Left lobe of liver (tissue), 2 donors: Measurements from ENCODE around the gene TP53I13. TPM values are rescaled to one million over a fixed set of nuclear protein-coding genes. Genes with fewer than 3 reads are reported as not detected.

ENCODE experiments used
- ATAC-seq: fragments of 200-7000 bp; cut with Tn5 transposase; one replicate; pipeline ENCODE4 v1.9.1; 2020; ENCODE audit warnings: mild to moderate bottlenecking, moderate library complexity
- DNase-seq: peaks from one replicate; pipeline ENCODE4 v3.0.0-alpha.2; 2020; ENCODE audit warnings: low spot score
- total RNA-seq: library from RNA; stranded (reverse); gene quantifications from one replicate; pipeline ENCODE4 v1.2.1, GENCODE V29; 2021
- donor health status: DM: no; HTN: no; CAD: no; lungs with moderate emphysema.
- donor health status: DM: no; HTN: yes; CAD: no.

TP53I13 gene
- total RNA-seq, 1 donor from 2014 or later: 84.2 TPM

DNA sequence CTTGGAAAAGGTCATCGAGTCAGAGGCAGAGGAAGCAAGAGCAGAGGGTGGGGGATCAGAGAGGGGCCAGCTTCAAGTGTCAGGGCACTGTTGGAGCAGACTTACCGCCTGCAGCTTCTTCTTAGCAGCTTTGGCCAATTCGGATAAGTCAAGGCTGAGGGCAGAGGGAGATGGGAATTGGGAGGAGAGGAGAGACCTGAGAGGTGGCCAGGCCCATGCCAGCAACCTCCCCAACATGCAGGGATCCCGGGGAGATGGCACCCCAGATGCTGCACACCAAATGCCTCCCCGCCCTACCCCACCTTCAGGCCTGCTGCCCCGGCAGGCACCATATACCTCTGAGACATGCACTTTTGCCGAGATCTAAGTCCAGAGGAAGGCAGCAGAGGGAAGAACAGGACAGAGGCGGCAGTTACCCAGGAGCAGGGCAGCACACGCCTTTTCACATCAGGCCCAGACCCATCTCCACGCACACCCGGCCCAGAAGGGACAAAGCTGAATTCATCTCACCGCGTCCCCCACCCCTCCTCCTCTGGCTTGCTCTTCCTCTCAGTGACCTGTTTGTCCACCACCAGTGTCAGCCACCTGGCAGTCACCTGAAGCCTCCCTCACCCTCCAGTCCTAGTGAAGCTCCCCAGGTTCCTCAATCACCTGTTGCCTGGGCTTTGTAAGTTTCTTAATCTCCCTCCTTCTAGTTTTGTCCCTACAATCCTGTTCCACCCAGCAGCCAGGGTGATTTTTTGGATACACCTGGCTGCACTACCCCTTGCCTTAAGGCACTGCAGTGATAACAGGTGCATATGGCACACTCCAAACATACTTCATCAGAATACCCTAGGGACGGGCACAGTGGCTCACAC is 10.4 kb downstream of the TP53I13 start:
- ATAC-seq: no peak
- DNase-seq: no peak

DNA sequence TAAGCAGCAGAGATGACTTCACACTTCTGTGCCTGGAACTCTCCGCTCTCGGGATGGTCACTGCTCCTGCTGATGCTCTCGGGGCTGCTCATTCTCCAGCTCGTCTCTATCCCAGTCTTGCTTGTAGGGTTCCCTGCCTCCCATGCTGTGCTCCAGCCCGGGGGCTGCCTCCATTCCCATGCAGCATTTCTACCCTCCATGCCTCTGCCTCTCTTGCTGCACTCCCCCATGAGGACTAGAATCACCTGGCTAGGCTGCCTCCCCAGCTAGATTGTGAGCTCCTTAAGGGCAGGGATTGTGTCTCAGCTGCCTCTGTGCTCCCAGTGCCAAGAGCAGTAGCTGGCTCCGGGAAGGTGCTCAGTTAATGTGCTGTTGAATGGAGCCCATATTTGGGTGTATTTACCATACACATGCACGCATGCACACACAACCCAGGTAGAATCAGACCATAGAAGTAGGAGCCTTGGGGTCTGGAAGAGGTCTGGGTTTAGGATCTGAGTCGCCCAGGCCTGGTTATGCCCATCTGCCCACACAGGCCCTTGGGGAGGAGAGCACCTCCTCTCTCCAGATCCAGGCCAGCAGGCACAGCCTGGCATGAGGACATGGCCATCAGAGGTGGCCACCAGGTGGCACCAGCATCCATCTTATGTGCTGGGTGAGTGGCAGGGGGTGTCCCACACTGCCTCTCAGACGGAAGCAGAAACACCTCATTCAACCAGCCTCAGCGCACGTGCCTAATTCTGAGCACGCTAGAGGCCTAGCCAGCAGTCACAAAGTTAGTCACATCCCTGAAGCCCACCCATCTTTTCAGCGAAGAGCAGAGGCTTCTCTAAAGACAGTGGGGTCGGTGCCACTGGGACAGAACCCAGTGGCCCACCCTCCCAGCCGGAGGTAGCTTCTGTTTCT is 11.6 kb downstream of the TP53I13 start:
- ATAC-seq: peak; percentile 89

DNA sequence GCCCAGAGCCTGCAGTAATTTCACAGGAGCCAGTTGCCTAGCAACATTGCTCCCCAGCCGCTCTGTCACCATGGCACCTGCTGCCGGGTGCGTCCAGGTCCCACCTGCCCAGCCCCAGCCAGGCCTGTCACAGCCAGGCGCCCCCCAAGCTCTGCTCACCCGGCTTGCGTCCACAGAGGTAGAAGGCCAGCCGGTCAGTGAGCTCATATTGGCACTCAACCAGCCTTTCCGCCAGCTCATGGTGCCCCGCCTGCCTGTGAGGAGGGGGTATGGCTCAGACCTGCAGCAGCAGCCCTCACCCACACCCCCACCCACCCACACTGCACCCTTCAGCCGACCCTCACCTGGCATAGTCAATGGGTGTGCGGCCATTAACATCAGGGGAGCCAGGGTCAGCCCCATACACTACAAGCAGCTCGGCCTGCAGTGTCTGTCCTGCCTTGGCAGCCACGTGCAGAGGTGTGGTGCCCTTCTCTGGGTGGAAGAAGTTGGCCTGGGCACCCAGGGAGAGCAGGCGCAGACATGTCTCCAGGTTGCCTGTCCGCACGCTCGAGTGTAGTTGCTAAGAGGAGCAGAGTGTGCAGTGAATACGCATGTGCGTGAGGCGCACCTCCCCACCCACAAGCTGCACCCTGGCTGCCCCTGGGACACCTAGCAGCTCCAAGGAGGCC is 13.2 kb downstream of the TP53I13 start:
- DNase-seq: no peak
- no peak for ATAC-seq

More for the DNA sequence above, 11.6 kb downstream of the TP53I13 start:
- DNase-seq: peak; percentile 84

DNA sequence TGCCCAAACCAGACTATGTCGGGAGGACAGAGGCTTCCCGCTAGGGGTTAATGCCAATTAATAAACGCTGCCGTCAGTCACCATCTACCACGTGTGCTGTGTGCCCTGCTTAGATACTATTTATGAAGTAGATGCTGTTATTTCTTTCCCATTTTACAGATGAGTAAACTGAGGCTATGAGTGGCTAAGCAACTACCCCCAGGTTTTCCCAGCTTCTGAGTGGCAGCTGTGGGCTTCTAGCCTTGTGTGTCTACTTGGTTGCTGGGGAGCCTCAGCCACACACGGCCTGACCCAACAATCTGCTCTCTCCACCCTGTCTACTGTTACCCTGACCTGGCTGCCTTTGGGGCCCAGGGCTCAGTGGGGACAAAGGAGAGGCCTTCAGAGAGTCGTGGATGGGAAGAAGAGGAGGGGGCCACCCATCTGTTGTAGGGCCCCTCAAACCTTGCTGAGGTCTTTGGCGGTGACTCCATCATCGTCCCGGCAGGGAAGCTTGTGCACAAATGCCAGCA is 13.8 kb downstream of the TP53I13 start:
- no peak for DNase-seq
- ATAC-seq: no peak

GRCh38 chr17:29582772-29583171 is 14.3 kb downstream of the TP53I13 start:
- ATAC-seq: no peak
- no peak for DNase-seq

DNA sequence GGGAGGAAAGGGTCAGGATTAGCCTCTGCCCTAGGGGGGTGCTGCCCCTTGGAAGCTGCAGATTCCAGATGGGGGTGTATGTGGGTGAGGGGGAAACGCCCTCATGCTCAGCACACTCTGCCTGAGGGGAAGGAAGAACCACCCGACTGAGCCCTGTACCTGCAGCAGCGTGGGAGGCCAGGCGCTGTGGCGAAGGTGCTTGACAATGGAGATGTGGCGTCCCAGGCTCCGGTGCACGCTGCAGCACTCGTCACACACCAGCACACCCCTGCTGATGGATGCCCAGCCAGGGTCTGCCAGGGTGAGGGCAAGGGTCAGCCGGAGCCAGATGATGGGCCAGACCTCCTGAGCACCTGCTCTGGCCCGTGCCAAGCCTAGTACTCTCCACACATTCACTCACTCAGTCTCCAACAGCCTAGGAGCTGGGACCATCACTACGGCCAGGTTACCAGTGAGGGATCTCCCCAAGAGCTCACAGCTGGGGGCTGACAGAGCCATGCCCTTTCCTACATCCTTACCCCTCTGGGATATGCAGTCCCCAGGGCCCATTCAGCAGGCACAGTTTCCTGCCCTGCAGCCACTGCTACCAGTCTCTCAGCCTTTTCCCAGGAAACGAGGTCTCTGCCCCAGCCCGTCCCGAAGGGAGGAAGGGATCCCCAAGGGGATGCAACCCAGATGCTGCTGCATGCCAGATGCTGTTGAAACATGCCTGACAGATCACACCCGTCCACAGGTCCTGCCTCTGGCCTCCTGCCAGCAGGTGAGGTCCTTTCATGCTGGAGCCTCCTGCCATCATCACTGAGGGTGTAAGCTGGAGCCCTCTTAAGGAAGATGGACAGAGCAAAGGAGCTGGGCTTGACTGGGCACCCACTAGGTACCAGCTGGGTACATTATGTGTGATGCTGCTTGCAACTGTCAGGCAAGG is 15.1 kb downstream of the TP53I13 start:
- DNase-seq (no peak), ATAC-seq (no peak)

- DNase-seq (no peak), ATAC-seq (no peak)
Observed at GRCh38 chr17:29584452-29585079, 16.1 kb downstream of the TP53I13 start.

DNA sequence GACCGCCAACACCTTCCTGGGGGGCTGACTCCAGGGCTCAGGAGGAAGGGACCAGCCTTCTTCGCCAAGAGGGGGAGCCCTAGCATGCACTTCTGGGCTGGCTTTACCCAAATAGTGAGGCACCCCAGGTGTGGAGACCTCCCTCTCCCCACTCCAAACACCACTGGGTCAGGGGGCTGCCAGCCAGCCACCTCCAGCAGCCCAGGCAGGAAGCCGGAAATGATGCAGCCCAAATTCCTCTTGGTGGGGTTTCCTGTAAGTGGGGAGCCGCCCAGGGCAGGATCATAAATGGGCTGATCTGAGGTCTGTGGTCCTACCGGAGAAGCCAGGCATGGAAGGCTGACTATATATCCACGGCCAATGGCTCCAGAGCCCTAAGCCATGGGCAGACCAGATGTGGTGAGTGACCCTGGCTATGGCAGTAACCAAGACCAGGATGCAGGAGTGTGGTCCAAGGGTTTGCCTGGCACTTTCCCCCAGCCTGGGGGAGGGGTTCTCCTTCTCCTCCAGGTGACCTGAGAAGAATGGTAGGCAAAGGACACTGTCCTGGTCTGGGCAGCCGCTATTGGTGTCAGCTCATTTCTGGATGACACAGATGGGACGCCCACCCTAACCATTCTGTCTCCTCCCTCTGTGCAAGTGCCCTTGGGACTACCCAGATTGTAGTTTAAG is 16.7 kb downstream of the TP53I13 start:
- no peak for ATAC-seq
- DNase-seq: peak; percentile 45

DNA sequence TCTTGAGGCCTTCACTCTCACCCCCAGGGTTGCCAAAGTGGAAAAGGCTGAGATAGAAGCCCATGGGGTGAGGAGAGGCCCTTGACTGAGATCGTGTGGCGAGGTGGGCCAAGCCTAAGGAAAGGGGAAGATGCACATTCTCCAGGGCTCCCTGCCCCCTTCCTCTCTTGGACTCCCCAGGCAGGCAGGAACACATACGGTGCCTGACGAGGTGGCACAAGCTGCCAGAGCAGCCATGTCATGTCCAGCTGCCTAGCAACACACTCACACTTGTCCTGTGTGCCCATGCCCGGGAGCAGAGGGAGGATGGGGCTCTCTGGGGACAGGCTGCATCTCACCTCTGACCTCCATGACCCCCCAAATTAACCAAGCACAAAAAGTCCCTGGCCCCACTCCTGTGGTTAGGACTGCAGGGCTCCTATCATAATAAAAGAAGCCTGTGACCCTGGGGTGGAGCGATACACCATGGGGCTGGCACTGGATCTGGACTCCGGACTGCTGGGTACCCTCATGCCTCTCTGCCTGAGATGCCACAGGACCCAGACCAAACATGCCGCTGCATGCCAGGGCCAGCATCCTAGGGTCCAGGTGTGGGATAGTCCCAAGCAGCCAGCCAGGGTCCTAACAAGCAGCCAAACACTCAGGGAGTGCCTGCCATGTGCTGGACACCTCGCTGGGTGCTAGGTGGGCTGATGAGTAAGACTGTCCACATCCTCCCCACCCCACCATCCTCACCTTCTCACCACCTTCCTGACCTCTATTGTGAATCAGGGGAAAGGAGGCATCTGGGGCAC is 18.4 kb downstream of the TP53I13 start:
- ATAC-seq: no peak
- no peak for DNase-seq

DNA sequence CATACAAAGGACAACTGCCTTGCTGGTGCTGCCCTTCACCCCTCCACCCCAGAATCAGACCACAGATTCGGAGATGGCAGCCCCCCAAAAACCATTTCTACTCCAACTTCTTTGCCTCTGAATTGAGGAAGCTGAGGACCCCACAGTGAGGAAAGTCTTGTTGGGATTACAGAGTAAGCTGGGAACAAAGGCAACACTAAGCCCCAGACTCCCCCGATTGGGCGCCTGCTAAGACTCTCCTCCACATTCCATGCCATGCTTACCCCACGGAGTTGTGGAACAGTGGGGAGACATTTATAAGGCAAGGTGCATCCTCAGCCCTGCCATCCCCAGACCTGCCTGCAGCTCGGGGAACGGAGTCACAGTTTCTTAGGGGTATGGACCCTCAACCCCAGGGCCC is 19.1 kb downstream of the TP53I13 start:
- ATAC-seq (no peak), DNase-seq (no peak)

- DNase-seq (no peak), ATAC-seq (no peak)
Observed at GRCh38 chr17:29588017-29588561, 19.6 kb downstream of the TP53I13 start.

DNA sequence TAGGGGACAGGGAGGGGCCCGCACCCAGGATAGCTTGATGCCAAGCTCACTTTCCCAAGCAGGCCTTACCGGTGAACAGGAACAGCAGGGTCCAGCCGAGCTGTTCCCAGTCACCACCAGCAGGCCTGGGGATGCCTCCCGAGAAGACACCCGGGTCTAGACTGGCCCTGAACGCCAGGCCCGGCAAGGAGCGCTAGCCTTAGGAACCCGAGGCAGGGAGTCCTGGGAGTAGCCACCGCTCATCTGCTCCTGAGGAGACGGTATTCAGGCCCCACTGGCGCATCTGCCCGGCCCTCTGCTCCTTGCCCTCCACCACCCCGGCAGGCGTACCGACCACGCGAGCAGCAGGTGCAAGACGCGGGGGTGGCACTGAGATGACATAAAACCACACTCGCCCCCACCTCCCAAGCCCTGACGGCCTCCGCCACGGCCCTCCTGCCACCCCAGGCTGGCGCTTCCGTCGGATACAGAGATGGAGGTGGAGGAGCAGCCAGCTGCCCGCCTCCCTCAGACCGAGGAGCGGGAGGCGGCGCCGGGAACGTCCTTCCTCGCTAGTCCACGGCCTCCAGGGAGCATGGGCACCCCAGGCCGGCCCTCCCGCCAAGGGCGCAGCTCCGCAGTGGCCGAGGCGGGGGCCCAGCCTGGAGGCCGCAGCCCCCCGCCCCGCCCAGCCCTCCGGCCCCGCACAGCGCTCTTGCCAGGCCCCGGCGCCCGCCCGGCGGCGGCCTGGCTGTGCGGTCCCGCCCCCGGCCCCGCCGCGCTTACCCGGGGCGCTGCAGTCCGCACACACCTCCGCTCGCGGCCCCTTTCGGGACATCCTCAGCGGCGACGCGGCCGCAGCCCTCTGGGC is 20.3 kb downstream of the TP53I13 start:
- ATAC-seq: peak; percentile 3
- peak; percentile 60 for DNase-seq

DNA sequence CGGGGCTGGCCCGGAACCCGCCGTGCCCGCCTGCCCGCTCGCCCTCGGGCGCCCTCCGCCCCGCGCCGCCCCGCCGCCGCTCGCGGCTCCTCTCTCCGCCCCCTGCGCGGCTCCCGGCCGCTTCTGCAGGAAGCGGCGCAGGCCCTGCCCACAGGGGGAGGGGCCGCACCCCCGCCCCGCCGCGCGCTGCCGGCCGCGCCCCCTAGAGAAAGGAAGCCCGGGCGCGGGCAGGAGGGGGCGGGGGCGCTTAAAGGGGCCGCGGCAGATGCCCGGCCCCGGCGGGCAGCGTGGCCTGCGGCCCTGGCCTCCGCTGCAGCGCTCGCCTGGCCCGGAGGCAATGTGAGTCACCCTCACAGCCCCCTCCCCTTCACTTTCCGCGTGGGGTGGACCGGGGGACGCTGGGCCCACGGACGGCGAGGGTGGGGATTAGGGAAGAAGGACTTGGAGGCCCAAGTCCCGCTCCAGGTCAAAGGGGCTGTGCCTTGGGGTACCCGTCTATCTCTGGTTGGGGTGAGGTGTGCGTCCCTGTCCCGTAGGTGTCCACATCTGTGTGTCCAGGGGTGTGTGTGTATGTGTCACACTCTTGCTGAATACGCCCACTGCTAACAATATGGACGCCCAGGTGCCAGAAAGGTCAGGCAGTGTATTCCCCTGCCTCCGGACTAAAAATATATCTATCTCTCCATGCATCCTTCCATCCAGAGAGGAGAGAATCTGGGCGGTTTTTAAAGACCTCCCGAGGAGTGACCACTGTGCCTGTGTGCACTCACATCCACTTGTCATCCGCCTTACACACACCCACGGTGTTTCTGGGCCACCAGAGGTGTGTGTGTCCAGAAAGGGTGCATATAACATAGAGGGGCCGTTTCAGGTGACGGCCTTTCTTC is 21.3 kb downstream of the TP53I13 start, which contains the start of gene GIT1:
TSS of gene GIT1 (minus strand) at position 125 of the 887 bp plus-strand sequence. CDS start 270 bp downstream, outside the sequence.
- ATAC-seq: peak; percentile 89
- peak; percentile 88 for DNase-seq

DNA sequence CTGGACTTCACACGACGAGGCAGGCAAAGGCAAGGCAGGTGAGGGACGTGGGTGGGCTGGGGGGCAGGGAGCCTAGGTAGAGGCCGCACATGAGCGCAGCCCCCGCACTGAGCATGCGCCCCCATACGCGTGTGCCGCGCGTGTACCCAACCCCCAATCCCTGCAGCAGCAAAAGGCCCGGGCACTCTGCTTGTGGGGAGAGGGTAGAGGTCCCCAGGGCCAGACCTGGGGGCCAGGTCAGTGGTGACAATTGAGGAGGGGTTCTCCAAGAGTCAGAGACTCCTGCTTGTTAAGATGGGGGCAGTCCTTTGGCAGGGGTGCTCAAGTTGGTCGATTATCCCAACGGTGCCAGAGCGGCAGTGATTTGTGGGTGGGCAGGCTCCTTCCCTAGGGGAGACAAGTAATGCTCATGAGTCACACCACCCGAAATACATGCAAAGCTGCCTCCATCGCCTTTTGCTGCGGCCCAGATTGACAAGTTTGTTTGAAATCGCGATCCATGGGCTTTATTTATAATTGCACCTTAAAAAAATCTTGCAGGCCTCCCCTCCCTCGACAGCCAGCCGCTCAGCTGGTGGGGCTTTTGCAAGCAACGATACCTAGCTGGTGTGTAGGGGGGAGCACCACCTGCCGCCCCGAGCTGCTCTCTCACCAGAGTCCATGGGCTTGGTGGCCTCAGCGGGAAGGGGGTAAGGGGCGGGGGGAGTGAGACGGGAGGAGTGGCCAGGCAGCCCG is 22.1 kb downstream of the TP53I13 start:
- no peak for ATAC-seq
- DNase-seq: no peak

DNA sequence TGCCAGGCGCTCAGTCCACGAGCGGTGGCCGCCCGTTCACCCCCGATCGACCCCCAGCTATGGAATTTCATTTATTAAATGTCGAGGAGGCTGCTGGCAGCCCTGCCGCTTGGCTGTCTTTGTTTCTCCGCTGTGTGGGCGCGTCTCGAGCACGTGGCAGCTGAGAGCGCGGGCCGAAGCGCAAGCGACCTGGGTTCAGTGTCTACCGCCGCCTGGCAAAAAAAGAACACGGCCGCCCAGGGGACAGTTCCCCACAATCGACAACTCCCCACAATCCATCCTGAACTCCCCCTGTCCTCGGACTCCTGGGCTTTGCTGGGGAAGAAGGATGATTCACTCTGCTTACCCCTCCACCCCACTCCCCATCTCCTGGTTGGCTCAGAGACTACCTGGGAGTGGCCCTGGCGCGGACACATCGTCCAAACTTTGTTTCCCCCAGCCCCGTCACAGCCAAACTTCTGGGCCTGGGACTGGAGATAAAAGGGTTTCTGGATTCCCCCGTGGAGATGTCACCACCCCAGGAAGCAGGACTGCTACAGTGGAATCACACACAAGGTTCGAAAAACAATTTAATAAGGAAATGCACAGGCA is 22.7 kb downstream of the TP53I13 start:
- no peak for DNase-seq
- peak; percentile 8 for ATAC-seq
